ENCODE data around the gene HYAL4. TPM values are rescaled to one million over a fixed set of nuclear protein-coding genes. Genes with fewer than 3 reads are reported as not detected.

The HYAL4 gene
- total RNA-seq, 2 donors from 2014 or later = not detected

- no peak overlapping the region for H3K27ac ChIP-seq
- 67 to 78% methylated on average over 4 of the region's 4 CpGs for WGBS, 2 donors
- no peaks in the 10 kb centered on the region for H3K27me3 ChIP-seq
- no peaks in the 10 kb centered on the region for H3K4me1 ChIP-seq
- H3K36me3 ChIP-seq (replicated peaks in 1 of 2; ENCODE audit: insufficient read depth in 1 of 2, low read depth in 2 of 2) = no peaks in the 10 kb centered on the region
- no peaks in the 10 kb centered on the region for H3K9me3 ChIP-seq
- no peak for TF ChIP-seq CTCF (IDR thresholded peaks at IDR 0.05)
- TF ChIP-seq POLR2A (IDR thresholded peaks at IDR 0.05) = no peak
- DNase-seq (no peak), ATAC-seq (no peak)
- intact Hi-C loops (cut with DNase I) = no loop called here
- no peak overlapping the region for H3K4me3 ChIP-seq
Measured at GRCh38 chr7:123923599-123923998, 78.6 kb downstream of the HYAL4 start.

- no peak within 1 kb of the TSS for H3K27ac ChIP-seq
- H3K4me3 ChIP-seq = no peak within 1 kb of the TSS
- no peaks in the 10 kb centered on the region for H3K4me1 ChIP-seq
- TF ChIP-seq POLR2A (IDR thresholded peaks at IDR 0.05) = no peak
- no peak for TF ChIP-seq CTCF (IDR thresholded peaks at IDR 0.05)
- H3K9me3 ChIP-seq = no peaks in the 10 kb centered on the region
- no peaks in the 10 kb centered on the region for H3K36me3 ChIP-seq (replicated peaks in 1 of 2; ENCODE audit: insufficient read depth in 1 of 2, low read depth in 2 of 2)
- H3K27me3 ChIP-seq = no peaks in the 10 kb centered on the region
- intact Hi-C loops (cut with DNase I) = no loop called here
- ATAC-seq (no peak), DNase-seq (no peak)
Measured at GRCh38 chr7:123924941-123925340, 80.0 kb downstream of the HYAL4 start, which contains the start of gene SPAM1. TSS of gene SPAM1 (plus strand) at chr7:123925241. CDS start at chr7:123953571, 28,330 bp downstream.

Other genes with a start within 250 kb of the HYAL4 start
- gene ASB15, start 243.3 kb upstream of the HYAL4 start, total RNA-seq = not detected
- not detected for gene LMOD2, start 189.3 kb upstream of the HYAL4 start, total RNA-seq
- 10 to 100 TPM; 12.9 to 20.5 TPM for gene WASL, start 96.2 kb upstream of the HYAL4 start, total RNA-seq
- not detected for gene SPAM1, start 80.1 kb downstream of the HYAL4 start, total RNA-seq
- gene TMEM229A, start 187.9 kb downstream of the HYAL4 start, total RNA-seq = not detected

All from body of pancreas (tissue), 4 donors.